SK-N-SH (cell line): Measurements from ENCODE around the gene RFC4. TPM values are rescaled to one million over a fixed set of nuclear protein-coding genes. Genes with fewer than 3 reads are reported as not detected.

Source experiments
- CTCF ChIA-PET: fragments of 300-600, 350-600 bp; formaldehyde crosslinking; extraction: SDS; loops from one replicate; lab custom pipeline; 2021; lab: Yijun Ruan, JAX
- POLR2A ChIA-PET: fragments of 350-600 bp; sonication (Branson Sonifier 250); formaldehyde crosslinking; extraction: SDS; loops from one replicate; lab custom pipeline; 2020; ENCODE audit warnings: antibody characterized with exemption, inconsistent platforms; lab: Yijun Ruan, JAX
- DNase-seq: peaks from one replicate; pipeline ENCODE4 v3.0.0; 2012
- H2AFZ ChIP-seq: fragments of 200-600 bp; sonication (generic); 2 replicates; pipeline ENCODE4 v1.8.1; 2016; ENCODE audit warnings: antibody characterized with exemption, mild to moderate bottlenecking, low read depth
- H3F3A ChIP-seq: fragments of 200-600 bp; sonication (generic); replicated peaks from 2 replicates; pipeline ENCODE3; 2016; ENCODE audit warnings: antibody characterized with exemption, mild to moderate bottlenecking; ENCODE audit not compliant: insufficient read depth
- H3K27ac ChIP-seq, 2 experiments: fragments of 200-500 bp in 1 of 2; fragments of 200-600 bp in 1 of 2; sonication (Bioruptor generic) in 1 of 2; sonication (generic), shearing (Covaris generic) in 1 of 2; 2 replicates each; pipeline versions ENCODE4 v1.5.1 to v1.6.1; 2014 to 2016; ENCODE audit warnings: low read depth in 2 of 2, inconsistent platforms in 1 of 2, low read length in 1 of 2, mild to moderate bottlenecking in 1 of 2, mixed read lengths in 1 of 2
- H3K27me3 ChIP-seq: fragments of 200-600 bp; sonication (generic), shearing (Covaris generic); 2 replicates; pipeline ENCODE4 v1.6.1; 2016; ENCODE audit warnings: mixed run types; ENCODE audit not compliant: insufficient read depth
- H3K36me3 ChIP-seq, 2 experiments: fragments of 200-500 bp in 1 of 2; fragments of 200-600 bp in 1 of 2; sonication (Bioruptor generic) in 1 of 2; sonication (generic) in 1 of 2; replicated peaks in 1 of 2; 2 replicates each; pipeline versions ENCODE3 to v1.5.1; 2014 to 2016; ENCODE audit warnings: low read length in 1 of 2, mild to moderate bottlenecking in 1 of 2; ENCODE audit not compliant: insufficient read depth in 2 of 2, control insufficient read depth in 1 of 2
- H3K4me1 ChIP-seq, 2 experiments: fragments of 200-500 bp in 1 of 2; fragments of 200-600 bp in 1 of 2; sonication (Bioruptor generic) in 1 of 2; sonication (generic), shearing (Covaris generic) in 1 of 2; 2 replicates each; pipeline versions ENCODE4 v1.5.1 to v1.6.1; 2014 to 2016; ENCODE audit warnings: low read depth in 1 of 2, low read length in 1 of 2, mixed run types in 1 of 2; ENCODE audit not compliant: insufficient read depth in 2 of 2, control insufficient read depth in 1 of 2
- H3K4me2 ChIP-seq: fragments of 200-600 bp; sonication (generic), shearing (Covaris generic); 2 replicates; pipeline ENCODE4 v1.6.1; 2017; ENCODE audit warnings: mixed run types
- H3K4me3 ChIP-seq, 2 experiments: fragments of 200-500 bp in 1 of 2; fragments of 200-600 bp in 1 of 2; sonication (Bioruptor generic) in 1 of 2; sonication (generic), shearing (Covaris generic) in 1 of 2; 2 replicates each; pipeline versions ENCODE4 v1.5.1 to v1.8.1; 2014 to 2016; ENCODE audit warnings: low read depth in 2 of 2, inconsistent platforms in 1 of 2, low read length in 1 of 2, mild to moderate bottlenecking in 1 of 2, mixed read lengths in 1 of 2, moderate library complexity in 1 of 2
- H3K79me2 ChIP-seq: fragments of 200-600 bp; sonication (generic); 2 replicates; pipeline ENCODE4 v1.8.1; 2017; ENCODE audit warnings: mild to moderate bottlenecking; ENCODE audit not compliant: insufficient read depth
- H3K9ac ChIP-seq: fragments of 200-600 bp; sonication (generic); 2 replicates; pipeline ENCODE4 v1.6.1; 2017; ENCODE audit warnings: mixed run types
- H3K9me2 ChIP-seq: fragments of 200-600 bp; sonication (generic); 2 replicates; pipeline ENCODE4 v1.6.1; 2017; ENCODE audit warnings: mixed run types
- H3K9me3 ChIP-seq: fragments of 200-600 bp; sonication (generic); 2 replicates; pipeline ENCODE4 v1.6.1; 2017; ENCODE audit warnings: mixed run types, mild to moderate bottlenecking, moderate library complexity
- H4K20me1 ChIP-seq: fragments of 200-600 bp; sonication (generic); 2 replicates; pipeline ENCODE4 v1.6.1; 2017; ENCODE audit warnings: mild to moderate bottlenecking, mixed run types; ENCODE audit not compliant: insufficient read depth
- CHD2 ChIP-seq: fragments of 150-350 bp; IDR thresholded peaks from 2 replicates; pipeline ENCODE4 v1.6.1; 2018; ENCODE audit warnings: low read length; ENCODE audit not compliant: partially characterized antibody
- ELF1 ChIP-seq: IDR thresholded peaks from 2 replicates; pipeline ENCODE4 v1.4.0; 2012
- EP300 ChIP-seq, 2 experiments: IDR thresholded peaks; 2 replicates each; pipeline versions ENCODE4 v1.4.0 to v1.6.1; 2012; ENCODE audit warnings: borderline replicate concordance in 1 of 2, low read depth in 1 of 2, low read length in 1 of 2
- EZH2phosphoT487 ChIP-seq: fragments of 200-600 bp; sonication (generic); IDR thresholded peaks from 2 replicates; pipeline ENCODE4 v1.6.1; 2017; ENCODE audit warnings: low read depth, mixed run types, mild to moderate bottlenecking, antibody characterized with exemption, moderate library complexity, borderline replicate concordance
- GABPA ChIP-seq: IDR thresholded peaks from 2 replicates; pipeline ENCODE4 v1.4.0; 2012; ENCODE audit warnings: low read depth, mild to moderate bottlenecking
- GATA2 ChIP-seq: sonication (generic); formaldehyde crosslinking; IDR thresholded peaks from 2 replicates; pipeline ENCODE4 v1.5.0; 2020; ENCODE audit warnings: mild to moderate bottlenecking, missing genetic modification reagents
- JUND ChIP-seq: IDR thresholded peaks from 2 replicates; pipeline ENCODE4 v1.4.0; 2012
- MAX ChIP-seq: IDR thresholded peaks from 2 replicates; pipeline ENCODE4 v1.4.0; 2012; ENCODE audit warnings: low read depth
- MXI1 ChIP-seq: IDR thresholded peaks from 2 replicates; pipeline ENCODE4 v1.6.1; 2012; ENCODE audit warnings: mild to moderate bottlenecking, low read depth, low read length, improper control_type of control experiment
- NFIC ChIP-seq: IDR thresholded peaks from 2 replicates; pipeline ENCODE4 v1.4.0; 2012; ENCODE audit warnings: borderline replicate concordance
- NRF1 ChIP-seq: IDR thresholded peaks from 2 replicates; pipeline ENCODE4 v1.6.1; 2012; ENCODE audit warnings: low read depth, mild to moderate bottlenecking, low read length
- POLR2AphosphoS5 ChIP-seq: IDR thresholded peaks from 2 replicates; pipeline ENCODE4 v1.6.1; 2012; ENCODE audit warnings: low read depth, low read length
- RFX5 ChIP-seq: IDR thresholded peaks from 2 replicates; pipeline ENCODE4 v1.6.1; 2012; ENCODE audit warnings: mild to moderate bottlenecking, improper control_type of control experiment, low read length
- RXRA ChIP-seq: IDR thresholded peaks from 2 replicates; pipeline ENCODE4 v1.4.0; 2012; ENCODE audit warnings: low read depth, mild to moderate bottlenecking, borderline replicate concordance
- SIN3A ChIP-seq: IDR thresholded peaks from 2 replicates; pipeline ENCODE4 v1.6.1; 2012; ENCODE audit warnings: low read depth, mild to moderate bottlenecking, low read length, moderate library complexity, borderline replicate concordance
- TCF12 ChIP-seq: IDR thresholded peaks from 2 replicates; pipeline ENCODE4 v1.4.0; 2012
- YY1 ChIP-seq: IDR thresholded peaks from 2 replicates; pipeline ENCODE4 v1.4.0; 2012; ENCODE audit warnings: low read depth, mild to moderate bottlenecking
- WGBS: methylation state at CpG from one replicate; pipeline ENCODE4 v1.1.6; 2017; ENCODE audit warnings: low lambda C conversion rate; 5-methylcytosine and 5-hydroxymethylcytosine counted together
- polyA plus RNA-seq, 3 experiments: library from polyadenylated mRNA; depleted of rRNA; stranded (reverse); fragments of >200 nt; gene quantifications; 2 replicates each; pipeline ENCODE4 v1.2.3, GENCODE V29; 2012
- TF ChIP-seq, protein P1 (sequence below): IDR thresholded peaks from 2 replicates; pipeline ENCODE4 v1.4.0; 2012; ENCODE audit warnings: low read depth, borderline replicate concordance
- TF ChIP-seq, protein P2 (sequence below): IDR thresholded peaks from 2 replicates; pipeline ENCODE4; 2012
- TF ChIP-seq, protein P3 (sequence below): fragments of 200-600 bp; sonication (generic); IDR thresholded peaks from 2 replicates; pipeline ENCODE4 v1.6.1; 2017; ENCODE audit warnings: antibody characterized with exemption, mild to moderate bottlenecking, moderate library complexity

RFC4 gene
- polyA plus RNA-seq, 1 of the 3 experiments (the other 2 are of a cell fraction) = 13.1 TPM

DNA sequence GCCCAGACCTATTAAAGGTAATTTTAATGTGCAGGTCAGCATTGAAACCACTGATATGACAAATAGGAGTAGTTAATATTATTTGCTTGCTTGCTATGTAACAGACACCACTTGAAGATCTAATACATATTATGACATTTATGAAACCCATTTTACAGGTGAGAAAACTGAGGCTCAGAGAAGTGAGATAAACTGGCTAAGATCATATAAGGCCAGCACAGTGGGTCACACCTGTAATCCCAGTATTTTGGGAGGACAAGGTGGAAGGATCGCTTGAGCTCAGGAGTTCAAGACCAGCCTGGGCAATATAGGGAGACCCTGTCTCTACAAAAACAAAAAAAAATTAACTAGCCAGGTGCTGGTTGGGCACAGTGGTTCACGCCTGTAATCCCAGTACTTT is 56.0 kb downstream of the RFC4 start:
- 87% methylated on average over 2 of the region's 2 CpGs for WGBS
- ChIA-PET CTCF (no interaction called here), POLR2A (no interaction called here)
- Histone ChIP-seq H3K27me3 (no peaks in the 10 kb centered on the region), H3K79me2 (no peaks in the 10 kb centered on the region), H3K9me2 (no peaks in the 10 kb centered on the region), H3K4me3 (no peak overlapping the region), H3K27ac (no peak overlapping the region), H3K9me3 (no peaks in the 10 kb centered on the region), H3F3A (peaks cover 4% of the 10 kb centered on the region), H2AFZ (no peak overlapping the region), H3K36me3 (no peaks in the 10 kb centered on the region), H3K9ac (no peak overlapping the region), H4K20me1 (no peaks in the 10 kb centered on the region), H3K4me2 (no peak overlapping the region), H3K4me1 (no peaks in the 10 kb centered on the region)
- no peak for DNase-seq
- TF ChIP-seq, protein P1, sequence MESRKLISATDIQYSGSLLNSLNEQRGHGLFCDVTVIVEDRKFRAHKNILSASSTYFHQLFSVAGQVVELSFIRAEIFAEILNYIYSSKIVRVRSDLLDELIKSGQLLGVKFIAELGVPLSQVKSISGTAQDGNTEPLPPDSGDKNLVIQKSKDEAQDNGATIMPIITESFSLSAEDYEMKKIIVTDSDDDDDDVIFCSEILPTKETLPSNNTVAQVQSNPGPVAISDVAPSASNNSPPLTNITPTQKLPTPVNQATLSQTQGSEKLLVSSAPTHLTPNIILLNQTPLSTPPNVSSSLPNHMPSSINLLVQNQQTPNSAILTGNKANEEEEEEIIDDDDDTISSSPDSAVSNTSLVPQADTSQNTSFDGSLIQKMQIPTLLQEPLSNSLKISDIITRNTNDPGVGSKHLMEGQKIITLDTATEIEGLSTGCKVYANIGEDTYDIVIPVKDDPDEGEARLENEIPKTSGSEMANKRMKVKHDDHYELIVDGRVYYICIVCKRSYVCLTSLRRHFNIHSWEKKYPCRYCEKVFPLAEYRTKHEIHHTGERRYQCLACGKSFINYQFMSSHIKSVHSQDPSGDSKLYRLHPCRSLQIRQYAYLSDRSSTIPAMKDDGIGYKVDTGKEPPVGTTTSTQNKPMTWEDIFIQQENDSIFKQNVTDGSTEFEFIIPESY = no peak
- TF ChIP-seq MXI1 = no peak
- no peak for TF ChIP-seq GATA2 (CRISPR knock-in tag)
- TF ChIP-seq, protein P2, sequence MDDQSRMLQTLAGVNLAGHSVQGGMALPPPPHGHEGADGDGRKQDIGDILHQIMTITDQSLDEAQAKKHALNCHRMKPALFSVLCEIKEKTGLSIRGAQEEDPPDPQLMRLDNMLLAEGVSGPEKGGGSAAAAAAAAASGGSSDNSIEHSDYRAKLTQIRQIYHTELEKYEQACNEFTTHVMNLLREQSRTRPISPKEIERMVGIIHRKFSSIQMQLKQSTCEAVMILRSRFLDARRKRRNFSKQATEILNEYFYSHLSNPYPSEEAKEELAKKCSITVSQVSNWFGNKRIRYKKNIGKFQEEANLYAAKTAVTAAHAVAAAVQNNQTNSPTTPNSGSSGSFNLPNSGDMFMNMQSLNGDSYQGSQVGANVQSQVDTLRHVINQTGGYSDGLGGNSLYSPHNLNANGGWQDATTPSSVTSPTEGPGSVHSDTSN = no peak
- TF ChIP-seq SIN3A = no peak
- no peak for TF ChIP-seq EP300 (IDR thresholded peaks at IDR 0.05; ENCODE audit: borderline replicate concordance in 1 of 2, low read depth in 1 of 2, low read length in 1 of 2)
- TF ChIP-seq POLR2AphosphoS5 = no peak

- Histone ChIP-seq H3K27ac (no peak overlapping the region), H3K4me3 (no peak overlapping the region), H2AFZ (no peak overlapping the region), H3K9me2 (no peaks in the 10 kb centered on the region), H3K9ac (no peak overlapping the region), H3K4me2 (no peak overlapping the region), H3K27me3 (no peaks in the 10 kb centered on the region), H3F3A (no peaks in the 10 kb centered on the region), H3K4me1 (no peaks in the 10 kb centered on the region), H3K36me3 (no peaks in the 10 kb centered on the region), H3K9me3 (no peaks in the 10 kb centered on the region), H3K79me2 (no peaks in the 10 kb centered on the region), H4K20me1 (no peaks in the 10 kb centered on the region)
- no peak for DNase-seq
- 55% methylated on average over 10 of the region's 10 CpGs for WGBS
- ChIA-PET POLR2A (no interaction called here), CTCF (no interaction called here)
- TF ChIP-seq EZH2phosphoT487 (no peak), JUND (no peak), CHD2 (no peak), MAX (no peak), YY1 (no peak), NFIC (no peak), RXRA (no peak), GABPA (no peak), TCF12 (no peak), EP300 (IDR thresholded peaks at IDR 0.05; ENCODE audit: borderline replicate concordance in 1 of 2, low read depth in 1 of 2, low read length in 1 of 2) (no peak), RFX5 (no peak), NRF1 (no peak), ELF1 (no peak)
- TF ChIP-seq, protein P2 = no peak
- TF ChIP-seq, protein P1 = no peak
- TF ChIP-seq, protein P3, sequence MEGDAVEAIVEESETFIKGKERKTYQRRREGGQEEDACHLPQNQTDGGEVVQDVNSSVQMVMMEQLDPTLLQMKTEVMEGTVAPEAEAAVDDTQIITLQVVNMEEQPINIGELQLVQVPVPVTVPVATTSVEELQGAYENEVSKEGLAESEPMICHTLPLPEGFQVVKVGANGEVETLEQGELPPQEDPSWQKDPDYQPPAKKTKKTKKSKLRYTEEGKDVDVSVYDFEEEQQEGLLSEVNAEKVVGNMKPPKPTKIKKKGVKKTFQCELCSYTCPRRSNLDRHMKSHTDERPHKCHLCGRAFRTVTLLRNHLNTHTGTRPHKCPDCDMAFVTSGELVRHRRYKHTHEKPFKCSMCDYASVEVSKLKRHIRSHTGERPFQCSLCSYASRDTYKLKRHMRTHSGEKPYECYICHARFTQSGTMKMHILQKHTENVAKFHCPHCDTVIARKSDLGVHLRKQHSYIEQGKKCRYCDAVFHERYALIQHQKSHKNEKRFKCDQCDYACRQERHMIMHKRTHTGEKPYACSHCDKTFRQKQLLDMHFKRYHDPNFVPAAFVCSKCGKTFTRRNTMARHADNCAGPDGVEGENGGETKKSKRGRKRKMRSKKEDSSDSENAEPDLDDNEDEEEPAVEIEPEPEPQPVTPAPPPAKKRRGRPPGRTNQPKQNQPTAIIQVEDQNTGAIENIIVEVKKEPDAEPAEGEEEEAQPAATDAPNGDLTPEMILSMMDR = no peak
These were observed 60.3 kb downstream of the RFC4 start for GRCh38 chr3:186746008-186746407.
